SK-N-SH (cell line): ENCODE data around the gene TRPC4AP.

ENCODE experiments used
- POLR2AphosphoS5 ChIP-seq: IDR thresholded peaks from 2 replicates; pipeline ENCODE4 v1.6.1; 2012; ENCODE audit warnings: low read depth, low read length
- REST ChIP-seq: IDR thresholded peaks from 2 replicates; pipeline ENCODE4 v1.6.1; 2012; ENCODE audit warnings: mild to moderate bottlenecking, low read depth, low read length, moderate library complexity

GRCh38 chr20:34971561-34972235, 120.9 kb downstream of the TRPC4AP start:
- no peak for TF ChIP-seq REST
- TF ChIP-seq POLR2AphosphoS5, result no peak
